HCEC 1CT (cell line): Measurements from ENCODE around the gene AADAC.
"Not testable (repeated sequence)": the region's sequence is repeated elsewhere in the genome, so short reads cannot be mapped to it uniquely, and the experiment has no call there.

Experiments
- DNase-seq: peaks from one replicate; pipeline ENCODE4 v3.0.0-alpha.2; 2017

The AADAC gene

DNA sequence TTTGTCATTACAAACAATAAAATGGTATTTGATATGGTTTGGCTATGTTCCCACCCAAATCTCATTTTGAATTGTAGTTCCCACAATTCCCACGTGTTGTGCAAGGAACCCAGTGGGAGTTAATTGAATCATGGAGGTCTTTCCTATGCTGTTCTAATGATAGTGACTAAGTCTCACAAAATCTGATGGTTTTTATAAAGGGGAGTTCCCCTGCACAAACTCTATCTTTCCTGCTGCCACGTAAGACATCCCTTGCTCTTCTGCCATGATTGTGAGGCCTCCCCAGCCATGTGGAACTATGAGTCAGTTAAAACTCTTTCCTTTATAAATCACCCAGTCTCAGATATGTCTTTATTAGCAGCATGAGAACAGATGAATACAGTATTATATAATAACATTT, 15.4 kb upstream of the AADAC start:
- no peak for DNase-seq

DNA sequence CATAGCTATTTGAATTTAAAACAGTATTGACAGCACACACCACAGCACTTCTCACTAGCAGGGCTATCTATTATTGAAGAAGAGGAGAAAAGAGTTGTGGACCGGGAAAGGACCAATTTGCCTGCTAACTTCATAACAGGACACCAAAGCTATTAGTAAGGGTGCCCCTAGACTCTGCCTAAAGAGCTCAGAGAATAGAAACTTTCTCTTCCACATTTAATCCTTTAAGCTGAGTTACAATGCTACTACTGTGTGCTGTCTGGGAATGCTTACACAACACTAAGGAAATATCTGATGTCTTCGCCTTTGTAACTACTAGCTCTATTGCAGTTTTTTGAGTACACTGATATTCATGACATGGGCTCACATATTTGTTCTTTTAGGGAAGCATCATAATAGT, 13.5 kb upstream of the AADAC start:
- no peak for DNase-seq

DNA sequence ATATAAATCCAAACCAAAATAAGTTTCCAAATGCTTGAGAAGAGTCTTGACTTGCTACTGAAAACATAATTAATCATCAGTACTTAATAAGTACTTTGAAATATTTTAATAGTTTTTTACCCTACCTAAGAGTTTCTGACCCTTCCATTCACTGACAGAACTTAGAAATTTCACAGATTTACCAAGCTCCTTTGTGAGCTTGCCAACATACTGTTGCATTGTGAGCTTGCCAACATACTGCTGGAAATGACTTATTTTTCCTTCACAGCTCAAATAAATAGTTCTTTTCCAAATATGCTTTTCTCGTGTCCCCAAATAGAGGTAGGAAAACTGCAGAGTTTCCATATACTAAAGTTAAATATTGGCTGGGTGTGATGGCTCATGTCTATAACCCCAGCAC, 9.6 kb upstream of the AADAC start:
- DNase-seq: no peak

DNA sequence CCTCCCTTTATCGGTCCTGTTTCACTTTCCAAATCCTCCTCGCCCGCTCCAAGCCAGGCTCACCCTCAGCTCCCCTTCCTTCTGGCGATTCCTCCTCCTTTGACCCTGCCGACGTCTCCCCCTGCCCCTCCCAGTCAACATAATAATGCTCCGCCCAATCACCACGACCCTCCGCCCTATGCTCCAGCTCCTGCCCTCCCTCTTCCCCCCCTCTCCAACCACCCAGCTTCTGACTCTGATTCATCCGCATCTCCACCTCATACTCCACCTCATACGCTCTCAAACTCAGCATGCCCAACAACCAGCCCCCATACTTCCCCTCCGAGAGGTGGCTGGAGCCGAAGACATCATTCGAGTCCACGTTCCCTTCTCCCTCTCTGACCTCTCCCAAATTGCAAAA, 7.1 kb upstream of the AADAC start:
- no peak for DNase-seq

DNA sequence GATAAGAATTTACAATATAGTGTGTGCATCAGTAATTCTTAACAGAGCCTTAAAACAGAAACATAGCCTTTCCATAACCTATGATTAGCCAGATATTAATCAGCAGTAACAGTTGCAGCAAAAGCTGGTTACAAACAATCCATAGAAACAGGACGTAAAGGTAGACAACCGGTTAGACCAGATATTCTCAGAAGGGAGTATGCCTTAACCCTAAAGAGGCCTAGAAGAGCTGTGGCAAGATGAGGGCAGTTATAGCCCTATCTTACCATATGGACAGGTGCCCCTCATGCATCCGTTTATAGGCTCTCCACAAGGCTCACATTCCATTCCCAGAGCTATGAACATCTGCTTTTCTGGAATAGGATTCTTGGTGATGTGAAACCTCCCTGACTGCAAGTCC, 5.0 kb upstream of the AADAC start:
- DNase-seq: not testable (repeated sequence)

DNA sequence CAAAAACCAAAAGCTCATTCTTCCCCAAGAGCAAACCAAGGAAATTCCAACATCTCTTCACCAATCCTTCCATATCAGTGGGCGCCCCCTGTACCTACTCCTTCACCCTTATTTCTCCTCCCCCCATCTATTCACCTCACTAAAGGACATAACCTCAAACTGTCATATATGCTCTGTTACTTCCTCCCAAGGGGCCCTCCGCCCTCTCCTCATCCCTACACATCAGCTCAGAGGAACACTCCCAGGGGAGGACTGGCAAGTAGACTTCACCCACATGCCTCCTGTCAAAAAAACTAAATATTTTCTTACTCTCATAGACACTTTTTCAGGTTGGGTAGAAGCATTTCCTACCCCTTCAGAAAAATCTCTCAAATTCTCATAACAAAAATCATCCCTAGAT, 2.4 kb upstream of the AADAC start:
- DNase-seq: no peak

DNA sequence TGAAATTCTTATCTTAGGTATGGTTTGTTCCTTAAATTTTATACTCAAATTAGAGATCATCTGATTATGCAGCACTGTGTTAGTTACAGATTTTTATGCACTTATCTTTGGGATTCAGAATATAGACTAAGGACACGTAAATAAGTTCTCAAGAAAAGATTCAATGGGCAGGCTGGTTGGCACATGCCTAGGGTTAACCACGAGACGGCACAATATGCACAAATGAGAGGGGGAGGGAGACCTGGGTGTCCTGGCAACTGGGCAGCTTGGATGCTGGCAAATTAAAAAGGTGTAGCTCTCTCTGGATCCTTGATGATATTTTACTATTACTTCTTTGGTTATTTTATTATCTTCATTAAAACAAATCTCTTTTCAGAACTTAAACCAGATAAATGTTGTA, 672 bp downstream of the AADAC start:
- no peak for DNase-seq

DNA sequence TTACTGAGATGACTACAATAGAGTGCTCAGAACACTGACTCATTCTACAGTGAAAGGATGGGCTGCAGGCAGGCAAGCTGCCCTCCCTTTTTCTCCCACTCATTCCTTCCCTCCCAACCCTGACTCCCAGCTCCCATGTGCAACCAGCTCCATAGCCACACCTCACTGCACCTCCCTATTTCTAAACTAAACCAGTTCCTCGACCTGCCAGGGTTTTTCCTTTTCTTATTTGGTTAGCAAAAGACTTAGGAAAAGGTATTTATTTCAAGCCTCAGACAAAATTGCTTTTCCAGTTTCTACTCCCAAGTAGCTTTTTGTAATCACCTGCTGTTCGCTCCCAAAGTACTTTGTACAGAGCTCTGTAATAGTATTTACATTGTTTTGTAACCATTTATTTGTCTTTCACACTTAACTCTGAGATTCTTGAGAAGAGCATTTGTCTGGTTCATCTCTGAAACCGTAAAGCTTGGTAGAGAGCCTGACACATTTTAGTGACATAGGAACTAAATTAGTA, 2.2 kb downstream of the AADAC start:
- peak; percentile 64 for DNase-seq

DNA sequence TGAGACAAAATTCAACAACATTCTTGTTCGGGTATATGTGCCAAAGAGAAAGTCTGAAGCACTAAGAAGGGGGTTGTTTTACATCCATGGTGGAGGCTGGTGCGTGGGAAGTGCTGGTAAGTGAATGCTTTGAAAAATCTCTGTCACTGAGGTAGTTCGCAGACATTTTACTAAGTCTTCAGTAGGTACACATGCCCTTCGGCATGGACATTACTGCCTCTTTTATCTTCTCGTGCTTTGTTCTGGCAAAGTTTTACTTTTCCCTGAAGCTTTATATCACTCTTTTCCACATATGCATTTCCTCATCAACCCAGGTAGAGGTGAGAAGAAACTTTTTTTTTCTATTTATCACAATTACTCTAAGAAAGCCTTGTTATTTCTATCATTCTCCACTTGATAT, 3.6 kb downstream of the AADAC start:
- DNase-seq: no peak

DNA sequence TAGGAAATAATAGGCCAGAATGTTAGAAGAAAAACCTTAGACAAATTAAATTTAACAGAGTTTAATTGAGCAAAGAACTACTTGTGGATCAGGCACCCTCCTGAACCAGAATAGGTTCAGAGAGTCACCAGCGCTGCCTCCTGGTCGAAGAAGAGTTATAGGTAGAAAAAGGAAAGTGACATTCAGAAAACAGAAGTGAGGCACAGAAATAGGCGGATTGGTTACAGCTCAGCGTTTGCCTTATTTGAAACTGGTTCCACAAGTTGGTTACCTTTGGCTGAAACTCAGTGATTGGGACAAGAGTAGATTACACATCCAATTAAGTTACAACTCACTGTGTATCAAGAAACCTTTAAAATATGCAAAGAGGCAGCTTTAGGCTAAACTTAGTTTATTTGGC, 4.4 kb downstream of the AADAC start:
- DNase-seq: no peak

DNA sequence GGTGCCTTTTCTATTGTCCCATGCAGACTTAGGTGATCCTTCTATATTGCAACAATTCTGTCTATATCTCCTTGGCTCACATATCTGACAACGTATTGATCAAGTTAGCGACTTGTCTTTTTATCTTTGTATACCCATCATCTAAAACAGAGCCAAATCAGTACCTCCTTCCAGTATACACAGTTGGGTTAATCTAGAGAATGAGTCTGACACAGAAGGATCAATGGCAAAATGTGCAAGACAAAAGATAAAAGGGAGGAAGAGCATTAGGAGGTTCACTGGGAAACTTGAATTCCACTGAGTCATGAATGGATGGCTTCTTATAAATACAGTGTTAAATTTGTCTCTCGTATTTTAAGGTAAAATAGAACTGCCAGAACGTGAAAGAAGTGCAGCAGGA, 6.0 kb downstream of the AADAC start:
- DNase-seq: no peak

DNA sequence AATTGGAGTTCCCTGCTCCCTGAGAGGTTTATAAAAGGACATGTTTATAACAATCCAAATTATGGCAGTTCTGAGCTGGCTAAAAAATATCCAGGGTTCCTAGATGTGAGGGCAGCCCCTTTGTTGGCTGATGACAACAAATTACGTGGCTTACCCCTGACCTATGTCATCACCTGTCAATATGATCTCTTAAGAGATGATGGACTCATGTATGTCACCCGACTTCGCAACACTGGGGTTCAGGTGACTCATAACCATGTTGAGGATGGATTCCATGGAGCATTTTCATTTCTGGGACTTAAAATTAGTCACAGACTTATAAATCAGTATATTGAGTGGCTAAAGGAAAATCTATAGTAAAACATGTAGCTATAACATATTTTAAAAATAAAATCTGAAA, 13.9 kb downstream of the AADAC start:
- peak; percentile 53 for DNase-seq

DNA sequence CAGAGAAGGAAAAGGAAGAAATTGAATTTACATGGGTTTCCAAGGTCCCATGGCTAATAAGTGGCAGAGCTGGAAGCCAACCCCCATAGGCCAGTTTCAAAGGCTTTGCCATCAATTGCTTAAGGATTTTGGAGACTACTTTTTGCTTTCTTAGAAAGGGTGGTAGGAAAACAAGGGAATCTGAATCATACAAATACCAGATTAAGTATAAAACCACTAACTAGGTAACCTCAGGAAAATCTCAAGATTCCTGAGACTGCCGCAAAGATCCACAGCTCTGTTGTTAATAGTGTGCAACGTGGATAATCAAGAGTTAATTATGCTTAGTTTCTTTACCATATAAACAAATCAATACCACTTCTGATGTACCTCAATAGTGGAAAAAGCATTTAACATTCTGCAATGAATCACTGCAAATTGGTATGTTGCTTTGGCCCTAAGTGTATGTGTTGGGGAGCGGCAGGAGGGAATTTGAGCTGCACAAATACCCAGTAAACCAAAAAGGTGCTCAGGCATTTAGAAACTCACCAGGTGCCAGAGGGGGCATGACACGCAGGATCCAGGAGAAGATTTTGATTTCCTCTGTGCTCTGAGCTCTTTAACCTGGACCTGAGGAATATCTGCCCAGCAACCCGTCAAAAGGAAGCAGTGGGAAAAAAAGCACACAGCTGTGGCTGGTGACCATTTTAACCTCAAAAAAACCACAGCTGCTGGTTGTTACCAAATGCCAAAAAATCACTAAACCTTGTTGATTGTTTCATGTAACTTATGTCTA, 22.0 kb downstream of the AADAC start:
- peak; percentile 58 for DNase-seq

DNA sequence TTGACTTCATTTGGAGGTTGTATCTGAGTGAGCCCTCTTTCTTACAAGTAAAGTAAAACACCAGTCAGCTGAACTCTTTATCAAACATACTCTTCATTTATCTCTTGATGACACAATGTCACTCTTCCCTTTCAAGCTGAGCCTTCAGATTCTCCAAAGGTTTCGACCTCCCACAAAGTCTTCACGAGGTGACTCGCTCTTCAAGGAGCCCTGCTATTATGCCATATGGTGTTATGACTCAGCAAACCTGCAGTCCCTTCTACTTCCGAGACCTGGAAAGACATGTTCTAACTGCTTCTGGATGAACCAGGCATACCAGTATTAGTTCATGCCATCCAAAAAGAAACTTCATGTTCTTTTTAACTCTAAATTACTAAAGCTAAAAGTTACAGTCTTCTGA, 23.1 kb downstream of the AADAC start:
- peak; percentile 81 for DNase-seq

DNA sequence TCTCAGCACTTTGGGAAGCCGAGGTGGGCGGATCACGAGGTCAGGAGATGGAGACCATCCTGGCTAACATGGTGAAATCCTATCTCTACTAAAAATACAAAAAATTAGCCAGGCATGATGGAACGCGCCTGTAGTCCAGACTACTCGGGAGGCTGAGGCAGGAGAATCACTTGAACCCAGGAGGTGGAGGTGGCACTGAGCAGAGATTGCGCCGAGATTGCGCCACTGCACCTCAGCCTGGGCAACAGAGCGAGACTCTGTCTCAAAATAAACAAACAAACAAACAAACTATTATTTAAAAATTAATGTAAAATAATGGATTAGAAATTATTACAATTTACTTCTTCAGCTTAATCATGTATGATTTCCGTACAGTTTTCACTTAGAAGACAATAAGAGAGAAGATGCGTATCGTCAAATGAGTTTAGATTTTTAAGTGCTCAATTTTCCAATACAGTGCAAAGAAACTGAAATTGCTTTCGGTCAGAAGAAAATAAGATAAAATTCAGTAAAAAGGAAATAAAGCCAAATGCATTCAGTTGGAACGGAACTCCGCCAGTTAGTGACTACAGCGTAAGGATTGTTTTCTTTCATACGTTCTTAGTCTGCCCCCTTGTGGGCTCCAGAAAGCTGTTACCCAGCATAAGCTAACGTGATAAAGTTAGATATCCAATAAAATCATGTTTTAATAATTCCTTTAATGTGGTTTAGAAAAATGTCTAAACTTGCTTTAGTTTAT, 24.8 kb downstream of the AADAC start:
- peak; percentile 79 for DNase-seq

DNA sequence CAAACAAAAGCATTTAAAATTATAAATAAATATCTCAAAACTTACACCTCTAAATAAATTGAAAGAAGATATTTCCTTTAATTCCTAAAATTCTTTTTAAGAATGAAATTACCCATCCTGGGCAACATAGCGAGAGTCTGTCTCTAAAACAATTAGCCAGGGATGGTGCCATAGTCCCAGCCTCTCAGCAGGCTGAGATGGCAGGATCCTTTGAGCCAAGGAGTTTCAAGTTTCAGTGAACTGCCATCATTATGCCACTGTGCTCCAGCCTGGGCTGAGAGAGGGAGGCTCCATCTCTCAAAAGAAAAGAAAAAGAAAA, 25.4 kb downstream of the AADAC start:
- no peak for DNase-seq

DNA sequence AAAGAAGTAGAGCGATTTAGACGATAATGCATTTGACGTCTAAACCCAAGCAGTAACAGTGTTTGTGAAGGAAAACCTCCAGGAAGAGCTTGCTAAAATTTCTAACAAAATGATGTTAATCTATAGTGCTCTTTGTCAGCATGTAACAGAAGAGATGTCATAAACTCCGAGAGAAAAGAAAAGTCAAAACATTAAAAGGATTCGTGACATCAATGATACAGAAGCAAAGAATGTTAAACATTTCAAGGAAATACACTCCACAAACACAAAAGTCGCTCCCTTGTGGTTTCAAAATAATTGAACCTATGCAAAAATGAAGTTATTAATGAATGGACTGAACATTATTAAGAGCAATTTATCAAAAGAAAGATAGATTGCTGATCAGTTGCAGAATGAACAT, 27.9 kb downstream of the AADAC start:
- peak; percentile 26 for DNase-seq

DNA sequence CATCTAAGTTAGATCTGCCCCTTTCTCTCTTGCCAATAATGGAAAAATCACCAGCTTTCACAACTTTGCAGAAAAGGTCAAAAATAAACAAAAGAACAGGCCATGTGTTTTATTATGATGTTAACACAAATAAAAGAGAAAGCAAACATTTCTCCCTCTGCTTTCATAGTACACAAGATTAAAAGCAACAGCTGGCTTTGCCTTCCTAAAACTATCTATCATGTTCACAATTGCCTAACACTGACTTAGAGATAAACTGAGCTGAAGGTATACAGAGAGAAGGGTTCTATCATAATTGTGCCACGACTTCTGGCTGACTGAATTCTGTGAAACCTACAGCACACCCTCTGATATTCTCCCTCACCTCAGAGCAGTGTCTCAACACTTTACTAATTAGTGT, 29.4 kb downstream of the AADAC start:
- DNase-seq: peak; percentile 12

DNA sequence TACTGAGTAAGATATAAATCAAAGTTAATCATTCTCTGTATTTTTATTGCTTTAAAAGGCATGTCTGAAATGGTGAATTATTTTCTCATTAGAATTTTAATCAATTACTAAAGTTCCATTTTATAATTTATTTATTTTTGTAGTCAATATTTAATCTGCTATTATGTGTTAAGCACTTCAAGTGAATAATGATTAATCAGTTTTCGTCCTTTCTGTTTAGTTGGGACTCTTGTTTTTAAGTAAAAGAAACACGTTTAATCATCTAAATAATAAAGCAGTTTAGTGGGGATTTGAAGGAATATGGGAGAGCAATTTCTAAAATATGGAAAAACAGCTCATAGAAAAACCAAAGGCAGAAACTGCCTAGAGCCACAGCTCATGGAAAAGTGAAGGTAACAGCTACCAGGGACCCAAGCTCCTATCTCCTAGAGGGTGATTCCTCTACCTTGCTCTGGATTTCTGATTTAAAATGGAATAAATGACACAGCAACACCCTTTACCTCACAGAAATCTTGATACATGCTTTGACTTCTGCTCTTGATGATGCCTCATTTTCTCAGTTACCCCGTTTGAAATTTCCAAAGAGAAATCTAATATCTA, 31.5 kb downstream of the AADAC start:
- no peak for DNase-seq

DNA sequence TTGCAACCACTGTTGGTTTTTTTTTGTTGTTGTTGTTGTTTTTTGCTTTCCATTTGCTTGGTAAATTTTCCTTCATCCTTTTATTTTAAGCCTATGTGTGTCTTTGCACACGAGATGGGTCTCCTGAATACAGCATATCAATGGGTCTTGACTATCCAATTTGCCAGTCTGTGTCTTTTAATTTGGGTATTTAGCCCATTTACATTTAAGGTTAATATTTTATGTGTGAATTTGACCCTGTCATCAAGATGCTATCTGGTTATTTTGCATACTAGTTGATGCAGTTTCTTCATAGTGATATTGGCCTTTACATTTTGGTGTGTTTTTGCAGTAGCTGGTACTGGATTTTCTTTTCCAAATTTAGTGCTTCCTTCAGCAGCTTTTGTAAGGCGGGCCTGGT, 36.1 kb downstream of the AADAC start:
- DNase-seq: not testable (repeated sequence)

DNA sequence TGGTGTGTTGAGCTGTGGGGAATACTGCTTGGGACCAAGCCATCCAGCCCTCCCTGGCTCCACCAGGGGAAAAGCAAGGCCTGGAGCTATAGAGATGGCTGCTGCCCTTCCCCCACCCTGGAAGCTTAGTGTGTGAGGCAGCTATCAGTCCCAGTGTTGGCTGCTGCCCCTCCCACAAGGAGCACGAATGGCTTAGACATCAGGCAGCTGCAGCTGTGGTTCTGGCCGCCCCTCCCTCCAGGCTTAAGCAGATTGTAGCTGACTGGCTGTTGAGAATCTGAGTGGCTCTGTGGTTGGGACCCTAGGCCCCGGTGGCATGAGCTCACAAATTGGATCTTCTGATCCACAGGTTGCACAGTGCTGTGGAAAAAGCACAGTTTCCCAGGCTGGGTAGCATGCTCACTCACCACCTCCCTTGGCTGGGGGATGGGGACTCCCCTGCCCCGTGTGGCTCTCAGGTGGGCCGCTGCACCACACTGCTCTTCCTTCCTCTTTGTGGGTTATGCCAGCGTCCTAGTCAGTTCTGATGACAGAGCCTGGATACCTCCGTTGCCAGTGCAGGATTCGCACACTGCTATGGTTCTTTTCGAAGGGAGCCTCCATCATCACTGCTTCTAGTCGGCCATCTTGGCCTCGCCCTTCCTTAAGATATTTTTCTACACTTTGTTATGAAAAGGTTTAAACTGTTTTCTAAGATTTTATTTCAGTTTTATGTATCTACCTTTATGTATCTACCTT, 38.3 kb downstream of the AADAC start:
- DNase-seq: no peak

DNA sequence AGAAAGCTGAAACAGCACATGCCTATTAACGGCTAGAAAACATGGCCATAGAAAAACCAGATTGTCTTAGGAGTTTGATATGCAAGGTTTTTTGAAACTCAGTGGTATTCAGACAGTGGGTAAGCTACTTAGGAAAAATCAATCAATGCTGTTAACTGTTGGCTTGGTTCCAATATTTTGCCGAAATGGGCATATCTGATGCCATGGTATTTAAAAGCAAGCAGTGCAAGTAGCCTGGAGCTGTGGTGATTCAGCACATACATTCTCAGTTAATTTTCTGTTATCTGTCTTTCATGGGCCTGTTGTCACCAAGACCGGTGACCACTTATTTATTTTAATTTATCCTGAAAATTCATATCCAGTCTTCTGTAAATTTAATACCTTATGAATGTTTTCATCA, 42.2 kb downstream of the AADAC start:
- no peak for DNase-seq

DNA sequence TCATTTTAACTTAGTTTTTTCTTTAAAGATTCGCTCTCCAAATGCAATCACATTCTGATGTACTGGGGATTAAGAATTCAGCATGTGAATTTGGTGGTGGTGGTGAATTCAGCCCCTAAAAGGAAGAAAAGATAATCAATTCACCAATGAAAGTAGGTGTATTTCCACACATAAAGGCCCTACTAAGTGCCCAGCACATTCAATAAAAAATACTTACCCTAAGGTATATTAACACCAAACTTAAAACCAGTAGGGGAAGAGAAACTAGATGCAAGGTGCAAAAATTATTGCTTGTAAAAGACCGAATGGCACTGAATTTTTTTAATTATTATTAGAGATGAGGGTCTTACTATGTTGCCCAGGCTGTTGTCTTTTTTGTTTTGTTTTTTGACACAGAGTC, 42.7 kb downstream of the AADAC start:
- no peak for DNase-seq
